A549 (cell line): Measurements from ENCODE around the gene GIT1. TPM values are rescaled to one million over a fixed set of nuclear protein-coding genes. Genes with fewer than 3 reads are reported as not detected.

Experiments
- ATAC-seq, 2 experiments: fragments of 200-7000 bp in 1 of 2; fragments of >200 bp in 1 of 2; cut with Nextera tagmentation in 1 of 2; cut with Tn5 transposase in 1 of 2; 3 replicates each; pipeline versions ENCODE4 v1.8.0 to v1.9.1; 2018 to 2020; ENCODE audit warnings: mild to moderate bottlenecking in 1 of 2, moderate library complexity in 1 of 2
- CTCF ChIA-PET: fragments of 300-600 bp; sonication (Branson Sonifier 250); formaldehyde crosslinking; extraction: SDS; loops from one replicate; lab custom pipeline; 2021; ENCODE audit warnings: antibody characterized with exemption, inconsistent platforms; lab: Yijun Ruan, JAX
- POLR2A ChIA-PET: fragments of 350-600 bp; formaldehyde crosslinking; extraction: SDS; loops from one replicate; lab custom pipeline; 2021; ENCODE audit warnings: antibody characterized with exemption, inconsistent platforms; lab: Yijun Ruan, JAX
- DNase-seq, 2 experiments: peaks; one replicate each; pipeline versions ENCODE4 v3.0.0 to v3.0.0-alpha.2; 2011 to 2016; ENCODE audit warnings: low read depth in 1 of 2, low spot score in 1 of 2
- FAIRE-seq: peaks from 2 replicates; lab custom pipeline; 2011; peaks lifted over from hg19 to GRCh38; lab: Jason Lieb, UNC
- H3K27ac ChIP-seq, 2 experiments: fragments of >200 bp; sonication (Bioruptor Twin); formaldehyde crosslinking; 3 replicates each; pipeline ENCODE4 v1.5.1; 2016 to 2017
- H3K4me1 ChIP-seq: fragments of >200 bp; sonication (Bioruptor Twin); formaldehyde crosslinking; 3 replicates; pipeline ENCODE4 v1.6.1; 2016
- H3K4me2 ChIP-seq: fragments of >200 bp; sonication (Bioruptor Twin); formaldehyde crosslinking; 3 replicates; pipeline ENCODE4 v1.6.1; 2016
- H3K4me3 ChIP-seq: fragments of >200 bp; sonication (Bioruptor Twin); formaldehyde crosslinking; 3 replicates; pipeline ENCODE4 v1.5.1; 2016
- H3K9me3 ChIP-seq: fragments of >200 bp; sonication (Bioruptor Twin); formaldehyde crosslinking; 3 replicates; pipeline ENCODE4 v1.6.1; 2016
- CTCF ChIP-seq: fragments of >200 bp; sonication (Bioruptor Twin); formaldehyde crosslinking; IDR thresholded peaks from 3 replicates; pipeline ENCODE4 v1.5.1; 2016
- KDM1A ChIP-seq: fragments of 200-600 bp; sonication (generic); IDR thresholded peaks from 2 replicates; pipeline ENCODE4 v1.6.1; 2016; ENCODE audit warnings: low read depth, mild to moderate bottlenecking
- NR3C1 ChIP-seq: fragments of >200 bp; sonication (Bioruptor Twin); formaldehyde crosslinking; IDR thresholded peaks from 3 replicates; pipeline ENCODE4 v1.6.1; 2017
- PHF8 ChIP-seq: fragments of 200-600 bp; sonication (generic); IDR thresholded peaks from 2 replicates; pipeline ENCODE4 v1.6.1; 2016; ENCODE audit warnings: low read depth, mild to moderate bottlenecking, antibody characterized with exemption, moderate library complexity, borderline replicate concordance
- POLR2A ChIP-seq: IDR thresholded peaks from 2 replicates; pipeline ENCODE4 v1.6.1; 2012; ENCODE audit warnings: mild to moderate bottlenecking, low read length
- RAD21 ChIP-seq, 2 experiments: fragments of >200 bp in 1 of 2; sonication (Bioruptor Twin) in 1 of 2; formaldehyde crosslinking in 1 of 2; IDR thresholded peaks in 1 of 2; conservative IDR thresholded peaks in 1 of 2; 2 replicates in 1 of 2; 3 replicates in 1 of 2; pipeline ENCODE4 v1.6.1; 2012 to 2018; ENCODE audit warnings: inconsistent platforms in 1 of 2
- TP53 ChIP-seq: fragments of 250-450 bp; sonication (Bioruptor Pico); IDR thresholded peaks from 2 replicates; pipeline ENCODE4 v1.5.0; 2021; ENCODE audit warnings: mild to moderate bottlenecking, moderate library complexity
- WGBS: methylation state at CpG from one replicate; pipeline ENCODE4 v1.1.6; 2017; ENCODE audit errors: missing lambda C conversion rate; 5-methylcytosine and 5-hydroxymethylcytosine counted together
- polyA plus RNA-seq, 4 experiments: library from polyadenylated mRNA; depleted of rRNA in 3 of 4; stranded (reverse); fragments of >200 nt; fragmentation: RNase III in 1 of 4; extraction: RNeasy Plus Mini Kit Qiagen cat#74134 plus additional on column Dnase treatment in 1 of 4; gene quantifications; 2 replicates in 3 of 4; 3 replicates in 1 of 4; pipeline ENCODE4 v1.2.3, GENCODE V29; 2011 to 2017
- TF ChIP-seq, protein P1 (sequence below): fragments of 200-600 bp; sonication (generic); IDR thresholded peaks from 2 replicates; pipeline ENCODE4 v1.6.1; 2016; ENCODE audit warnings: antibody characterized with exemption, mild to moderate bottlenecking, moderate library complexity

The GIT1 gene
- polyA plus RNA-seq, 2 of the 4 experiments (the other 2 are of a cell fraction): 47.8 to 53.0 TPM

DNA sequence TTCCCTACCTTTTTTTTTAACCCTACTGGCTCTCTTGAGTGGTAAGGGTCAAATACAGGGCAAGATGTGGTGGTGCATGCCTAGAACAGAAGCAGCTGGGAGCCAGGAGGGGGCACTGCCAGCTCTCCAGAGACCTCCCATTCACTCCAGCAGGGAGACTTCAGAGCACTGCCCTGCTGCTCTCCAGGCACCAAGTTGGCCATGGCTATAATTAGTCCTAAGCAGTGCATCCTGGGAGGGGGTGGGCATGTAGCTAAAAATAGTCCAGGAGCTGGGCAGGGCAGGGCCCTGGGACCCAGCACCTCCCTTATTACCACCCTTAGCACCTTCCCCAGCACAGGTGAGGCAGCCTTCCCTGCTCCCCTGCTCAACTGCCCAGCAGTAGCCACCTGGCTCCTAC, 29.8 kb upstream of the GIT1 start:
- ChIA-PET POLR2A (no interaction called here), CTCF (interaction anchor here (1.2 to 23.2 kb wide), 9 partner anchors 12 to 311 kb away, joined by 4 to 447 read pairs (median 31); partner anchors contain the start of genes ABHD15, ANKRD13B, SSH2 and TP53I13)
- Histone ChIP-seq H3K4me1 (peaks cover 49% of the 10 kb centered on the region), H3K27ac (peak overlapping the region in 1 of 2 experiments; percentile 63; a peak in 3 of 6 replicates), H3K9me3 (no peaks in the 10 kb centered on the region), H3K4me2 (peak overlapping the region; percentile 47; the same call in 1 of the 3 replicates), H3K4me3 (no peak overlapping the region)
- DNase-seq (peak in 1 of 2 experiments; percentile 73), ATAC-seq (peak; percentile 3 to 17; a peak in 3 of 6 replicates), FAIRE-seq (no peak)
- TF ChIP-seq RAD21 (conservative IDR thresholded peaks at IDR 0.05 in 1 of 2, IDR thresholded peaks at IDR 0.05 in 1 of 2) (peak in 1 of 2 experiments; percentile 53; a peak in 2 of 5 replicates), NR3C1 (no peak), PHF8 (no peak), CTCF (peak; percentile 29; the same call in 2 of the 3 replicates), KDM1A (no peak)
- TF ChIP-seq, protein P1, sequence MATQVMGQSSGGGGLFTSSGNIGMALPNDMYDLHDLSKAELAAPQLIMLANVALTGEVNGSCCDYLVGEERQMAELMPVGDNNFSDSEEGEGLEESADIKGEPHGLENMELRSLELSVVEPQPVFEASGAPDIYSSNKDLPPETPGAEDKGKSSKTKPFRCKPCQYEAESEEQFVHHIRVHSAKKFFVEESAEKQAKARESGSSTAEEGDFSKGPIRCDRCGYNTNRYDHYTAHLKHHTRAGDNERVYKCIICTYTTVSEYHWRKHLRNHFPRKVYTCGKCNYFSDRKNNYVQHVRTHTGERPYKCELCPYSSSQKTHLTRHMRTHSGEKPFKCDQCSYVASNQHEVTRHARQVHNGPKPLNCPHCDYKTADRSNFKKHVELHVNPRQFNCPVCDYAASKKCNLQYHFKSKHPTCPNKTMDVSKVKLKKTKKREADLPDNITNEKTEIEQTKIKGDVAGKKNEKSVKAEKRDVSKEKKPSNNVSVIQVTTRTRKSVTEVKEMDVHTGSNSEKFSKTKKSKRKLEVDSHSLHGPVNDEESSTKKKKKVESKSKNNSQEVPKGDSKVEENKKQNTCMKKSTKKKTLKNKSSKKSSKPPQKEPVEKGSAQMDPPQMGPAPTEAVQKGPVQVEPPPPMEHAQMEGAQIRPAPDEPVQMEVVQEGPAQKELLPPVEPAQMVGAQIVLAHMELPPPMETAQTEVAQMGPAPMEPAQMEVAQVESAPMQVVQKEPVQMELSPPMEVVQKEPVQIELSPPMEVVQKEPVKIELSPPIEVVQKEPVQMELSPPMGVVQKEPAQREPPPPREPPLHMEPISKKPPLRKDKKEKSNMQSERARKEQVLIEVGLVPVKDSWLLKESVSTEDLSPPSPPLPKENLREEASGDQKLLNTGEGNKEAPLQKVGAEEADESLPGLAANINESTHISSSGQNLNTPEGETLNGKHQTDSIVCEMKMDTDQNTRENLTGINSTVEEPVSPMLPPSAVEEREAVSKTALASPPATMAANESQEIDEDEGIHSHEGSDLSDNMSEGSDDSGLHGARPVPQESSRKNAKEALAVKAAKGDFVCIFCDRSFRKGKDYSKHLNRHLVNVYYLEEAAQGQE: no peak

- ChIA-PET CTCF (interaction anchor here (0.6 to 23.2 kb wide), 41 partner anchors 9 to 494 kb away, joined by 3 to 447 read pairs (median 5); partner anchors contain the start of genes ABHD15, ANKRD13B, SSH2 and TP53I13), POLR2A (interaction anchor here (1.0 to 2.3 kb wide), 3 partner anchors 21 to 51 kb away, joined by 3 to 15 read pairs (median 8); partner anchors contain the start of gene ANKRD13B)
- peak overlapping the region; percentile 23; the same call in 2 of the 3 replicates for H3K4me3 ChIP-seq
- DNase-seq (no peak), FAIRE-seq (no peak), ATAC-seq (peak; percentile 10 to 13)
- 72% methylated on average over 14 of the region's 22 CpGs for WGBS
- H3K4me2 ChIP-seq: peak overlapping the region; percentile 70
- TF ChIP-seq POLR2A (no peak), TP53 (0 out of 2 replicates have a peak, but pooled peaks have one; percentile 3), CTCF (0 out of 3 replicates have a peak, but pooled peaks have one; percentile 3)
- H3K27ac ChIP-seq: peak overlapping the region; percentile 63 to 82; a peak in 5 of 6 replicates
- no peaks in the 10 kb centered on the region for H3K9me3 ChIP-seq
- peaks cover 57% of the 10 kb centered on the region for H3K4me1 ChIP-seq
Measured at GRCh38 chr17:29618272-29619065, 29.0 kb upstream of the GIT1 start.
